IPS-18a (cell line): ENCODE measurements around the gene EYS.
A peak's percentile ranks its signal among the peaks of the same experiment; 100 is the strongest.
"Not testable (repeated sequence)": the region's sequence is repeated elsewhere in the genome, so short reads cannot be mapped to it uniquely, and the experiment has no call there.

ENCODE experiments used
- H3K27ac ChIP-seq: one replicate; pipeline ENCODE4 v1.5.1; 2013; ENCODE audit warnings: low read length
- H3K27me3 ChIP-seq: one replicate; pipeline ENCODE4 v1.6.1; 2013; ENCODE audit warnings: mild to moderate bottlenecking, low read length; ENCODE audit not compliant: control insufficient read depth, insufficient read depth
- H3K36me3 ChIP-seq: one replicate; pipeline ENCODE4 v1.6.1; 2013; ENCODE audit warnings: low read depth, low read length; ENCODE audit not compliant: control insufficient read depth
- H3K4me1 ChIP-seq: one replicate; pipeline ENCODE4 v1.6.1; 2013; ENCODE audit warnings: low read depth, low read length; ENCODE audit not compliant: control insufficient read depth
- H3K4me3 ChIP-seq: one replicate; pipeline ENCODE4 v1.5.1; 2013; ENCODE audit warnings: low read length
- H3K9ac ChIP-seq: one replicate; pipeline ENCODE4 v1.6.1; 2013; ENCODE audit warnings: mild to moderate bottlenecking, low read length, moderate library complexity
- H3K9me3 ChIP-seq: one replicate; pipeline ENCODE4 v1.6.1; 2013; ENCODE audit warnings: low read depth, low read length; ENCODE audit not compliant: control insufficient read depth

Gene EYS

GRCh38 chr6:63999613-64000012 lies 1707.4 kb downstream of the EYS start:
- no peak overlapping the region for H3K27ac ChIP-seq
- H3K4me1 ChIP-seq: no peaks in the 10 kb centered on the region
- H3K36me3 ChIP-seq: no peaks in the 10 kb centered on the region
- H3K9me3 ChIP-seq: no peaks in the 10 kb centered on the region
- H3K9ac ChIP-seq: no peak overlapping the region
- no peak overlapping the region for H3K4me3 ChIP-seq
- H3K27me3 ChIP-seq: no peaks in the 10 kb centered on the region

DNA sequence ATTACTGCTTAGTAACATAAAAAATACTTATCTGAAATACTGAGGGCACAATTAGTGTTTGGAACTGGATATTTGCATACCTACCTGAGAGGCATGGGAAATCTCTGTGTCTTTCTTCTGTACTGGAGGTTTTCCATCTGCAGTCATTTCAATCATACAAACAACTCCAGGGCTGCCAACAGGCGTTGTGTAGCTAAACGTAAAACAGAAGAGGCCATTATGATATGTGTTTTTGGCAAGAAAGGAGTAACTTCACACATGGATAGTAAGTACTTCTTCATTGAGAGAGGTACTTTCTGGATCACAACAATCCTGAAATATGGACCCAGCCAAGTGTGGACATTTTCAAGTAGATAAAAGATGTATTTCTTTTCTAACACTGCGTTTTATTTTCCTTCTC lies 1708.0 kb downstream of the EYS start:
- Histone ChIP-seq H3K9ac (no peak overlapping the region), H3K27ac (no peak overlapping the region), H3K36me3 (no peaks in the 10 kb centered on the region)

DNA sequence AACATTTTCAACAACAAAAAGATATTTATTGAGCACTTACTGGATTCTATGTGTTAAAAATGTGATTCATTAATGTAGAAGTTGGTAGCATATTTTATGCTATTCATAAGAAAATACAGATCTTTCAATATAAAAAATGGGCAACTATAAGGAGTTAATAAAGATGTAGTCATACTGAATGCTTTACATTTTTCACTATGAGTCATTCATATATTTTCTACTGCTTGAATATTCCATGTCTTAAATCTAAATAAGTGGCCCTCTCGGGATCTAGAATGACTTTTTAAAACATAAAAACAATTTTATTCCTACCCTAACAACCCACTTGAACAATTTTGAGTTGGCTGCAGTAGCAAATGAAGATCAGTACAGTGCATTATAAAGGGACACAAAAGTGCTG lies 1709.3 kb downstream of the EYS start:
- no peaks in the 10 kb centered on the region for H3K9me3 ChIP-seq
- no peak overlapping the region for H3K9ac ChIP-seq
- H3K27ac ChIP-seq: no peak overlapping the region
- H3K36me3 ChIP-seq: no peaks in the 10 kb centered on the region
- no peaks in the 10 kb centered on the region for H3K4me1 ChIP-seq
- no peaks in the 10 kb centered on the region for H3K27me3 ChIP-seq
- no peak overlapping the region for H3K4me3 ChIP-seq

More for the DNA sequence above, 1708.0 kb downstream of the EYS start:
- no peaks in the 10 kb centered on the region for H3K9me3 ChIP-seq
- no peak overlapping the region for H3K4me3 ChIP-seq
- H3K4me1 ChIP-seq: no peaks in the 10 kb centered on the region
- H3K27me3 ChIP-seq: no peaks in the 10 kb centered on the region

DNA sequence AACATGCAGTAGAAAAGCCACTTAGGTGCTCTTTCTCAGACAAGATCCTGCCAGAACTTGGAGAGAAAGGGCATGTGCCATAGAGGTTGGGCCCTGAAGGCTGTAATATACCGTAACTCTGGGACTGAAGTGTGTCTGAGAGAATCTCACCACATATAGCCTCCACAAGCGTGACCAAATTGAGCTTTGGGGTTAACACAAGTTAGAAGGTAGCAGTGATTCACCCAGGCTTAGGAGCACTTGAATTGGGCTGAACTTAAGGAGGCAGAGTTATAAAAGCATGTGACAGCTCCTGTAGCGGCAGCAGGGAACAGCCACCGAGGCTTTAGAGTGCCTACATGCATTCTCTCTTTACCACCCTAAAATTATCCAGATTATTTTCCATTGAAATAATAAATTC lies 1709.8 kb downstream of the EYS start:
- Histone ChIP-seq H3K9ac (no peak overlapping the region), H3K36me3 (no peaks in the 10 kb centered on the region), H3K27me3 (no peaks in the 10 kb centered on the region), H3K4me1 (no peaks in the 10 kb centered on the region), H3K27ac (no peak overlapping the region), H3K9me3 (no peaks in the 10 kb centered on the region), H3K4me3 (no peak overlapping the region)

GRCh38 chr6:63985223-63985622 lies 1721.8 kb downstream of the EYS start:
- no peaks in the 10 kb centered on the region for H3K9me3 ChIP-seq
- H3K36me3 ChIP-seq: no peaks in the 10 kb centered on the region
- no peaks in the 10 kb centered on the region for H3K4me1 ChIP-seq
- no peak overlapping the region for H3K27ac ChIP-seq
- H3K27me3 ChIP-seq: no peaks in the 10 kb centered on the region
- H3K4me3 ChIP-seq: no peak overlapping the region
- H3K9ac ChIP-seq: no peak overlapping the region

- H3K9me3 ChIP-seq: no peaks in the 10 kb centered on the region
- H3K4me1 ChIP-seq: no peaks in the 10 kb centered on the region
- H3K4me3 ChIP-seq: no peak overlapping the region
- no peaks in the 10 kb centered on the region for H3K36me3 ChIP-seq
- no peaks in the 10 kb centered on the region for H3K27me3 ChIP-seq
- H3K9ac ChIP-seq: no peak overlapping the region
- no peak overlapping the region for H3K27ac ChIP-seq
Observed at GRCh38 chr6:63975699-63976098, 1731.3 kb downstream of the EYS start.

GRCh38 chr6:63968650-63969049 lies 1738.4 kb downstream of the EYS start:
- Histone ChIP-seq H3K27me3 (no peaks in the 10 kb centered on the region), H3K4me3 (no peak overlapping the region), H3K36me3 (no peaks in the 10 kb centered on the region), H3K4me1 (peaks cover 32% of the 10 kb centered on the region), H3K9ac (no peak overlapping the region), H3K27ac (no peak overlapping the region), H3K9me3 (no peaks in the 10 kb centered on the region)

- Histone ChIP-seq H3K4me1 (peaks cover 36% of the 10 kb centered on the region), H3K4me3 (peak overlapping the region; percentile 42), H3K9ac (peak overlapping the region; percentile 3), H3K36me3 (no peaks in the 10 kb centered on the region), H3K9me3 (no peaks in the 10 kb centered on the region), H3K27me3 (no peaks in the 10 kb centered on the region), H3K27ac (peak overlapping the region; percentile 12)
Observed at GRCh38 chr6:63964366-63964765, 1742.7 kb downstream of the EYS start.

DNA sequence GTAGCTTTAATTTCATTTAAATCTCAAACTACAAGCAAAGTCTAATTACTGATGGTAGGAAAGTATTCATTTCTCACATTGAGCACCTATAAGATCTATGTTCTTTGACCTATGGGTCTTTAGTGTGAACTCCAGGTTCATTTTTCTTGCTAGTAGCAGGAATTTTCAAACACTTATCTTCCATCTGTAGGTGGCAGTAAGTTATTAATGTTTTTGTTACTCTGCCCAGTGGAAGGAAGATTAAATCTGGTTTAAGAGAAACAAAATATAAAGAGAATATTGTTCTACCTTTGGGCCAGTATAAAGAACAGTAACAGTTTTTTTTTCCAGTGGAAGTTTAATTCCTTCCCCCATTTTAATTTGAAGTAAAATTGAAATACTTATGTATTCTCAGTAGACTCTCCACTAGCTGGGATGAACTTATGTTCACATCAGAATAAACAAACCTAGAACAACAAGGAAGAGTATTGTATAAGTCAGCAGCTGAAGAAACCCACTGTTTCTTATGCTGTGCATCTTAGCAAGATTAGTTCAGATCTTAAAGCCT lies 1743.2 kb downstream of the EYS start:
- no peaks in the 10 kb centered on the region for H3K36me3 ChIP-seq
- H3K27ac ChIP-seq: peak overlapping the region; percentile 12
- no peaks in the 10 kb centered on the region for H3K9me3 ChIP-seq

DNA sequence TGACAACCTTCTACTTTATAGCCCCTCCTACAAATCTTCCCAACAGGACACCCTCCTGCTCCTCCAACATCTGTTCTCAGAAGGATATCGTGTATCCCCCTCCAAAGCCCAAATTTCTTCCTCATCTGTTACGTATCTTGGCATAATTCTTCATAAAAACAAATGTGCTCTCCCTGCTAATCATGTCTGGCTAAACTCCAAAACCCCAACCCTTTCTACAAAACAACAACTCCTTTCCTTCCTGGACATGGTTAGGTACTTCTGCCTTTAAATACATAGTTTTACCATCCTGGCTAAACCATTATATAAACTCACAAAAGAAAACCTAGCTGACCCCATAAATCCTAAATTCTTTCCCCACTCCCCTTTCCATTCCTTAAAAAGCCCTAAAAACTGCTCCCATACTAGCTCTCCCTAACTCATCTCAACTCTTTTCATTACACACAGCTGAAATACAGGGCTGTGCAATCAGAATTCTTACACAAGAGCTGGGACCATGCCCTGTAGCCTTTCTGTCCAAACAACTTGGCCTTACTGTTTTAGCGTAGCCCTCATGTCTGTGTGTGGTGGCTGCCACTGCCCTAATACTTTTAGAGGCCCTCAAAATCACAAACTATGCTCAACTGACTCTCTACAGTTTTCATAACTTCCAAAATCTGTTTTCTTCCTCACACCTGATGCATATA lies 1753.5 kb downstream of the EYS start:
- H3K27me3 ChIP-seq, H3K36me3 ChIP-seq, H3K9ac ChIP-seq, H3K9me3 ChIP-seq, H3K27ac ChIP-seq, H3K4me1 ChIP-seq, H3K4me3 ChIP-seq: not testable (repeated sequence)

More for the DNA sequence above, 1743.2 kb downstream of the EYS start:
- no peaks in the 10 kb centered on the region for H3K27me3 ChIP-seq
- peak overlapping the region; percentile 3 for H3K9ac ChIP-seq
- H3K4me1 ChIP-seq: peaks cover 36% of the 10 kb centered on the region
- H3K4me3 ChIP-seq: peak overlapping the region; percentile 42

GRCh38 chr6:63947792-63948529 lies 1759.1 kb downstream of the EYS start:
- Histone ChIP-seq H3K4me1 (peaks cover 6% of the 10 kb centered on the region), H3K27me3 (no peaks in the 10 kb centered on the region), H3K4me3 (no peak overlapping the region), H3K9me3 (no peaks in the 10 kb centered on the region), H3K27ac (no peak overlapping the region), H3K9ac (no peak overlapping the region), H3K36me3 (no peaks in the 10 kb centered on the region)

DNA sequence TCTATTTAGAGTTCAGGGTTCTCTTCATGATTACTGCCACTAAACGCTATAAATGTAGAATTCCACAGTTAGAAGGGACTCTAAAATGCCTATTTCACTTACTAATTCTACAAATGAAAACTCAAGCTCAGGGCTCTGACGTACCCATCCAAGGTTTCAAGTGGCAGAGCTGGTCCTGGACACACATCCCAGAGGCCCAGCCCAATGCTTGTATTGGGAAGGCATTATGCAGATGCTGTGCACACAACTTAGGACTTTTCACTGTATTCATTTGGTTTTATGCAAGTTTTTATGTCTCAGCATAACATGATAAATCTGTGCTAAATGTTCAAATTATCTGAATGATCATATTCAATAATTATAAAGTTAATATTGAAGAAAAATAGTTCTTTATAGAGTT lies 1761.0 kb downstream of the EYS start:
- no peaks in the 10 kb centered on the region for H3K27me3 ChIP-seq
- H3K9me3 ChIP-seq: no peaks in the 10 kb centered on the region
- peaks cover 6% of the 10 kb centered on the region for H3K4me1 ChIP-seq
- H3K9ac ChIP-seq: no peak overlapping the region
- no peaks in the 10 kb centered on the region for H3K36me3 ChIP-seq
- H3K4me3 ChIP-seq: no peak overlapping the region
- H3K27ac ChIP-seq: no peak overlapping the region
